Thymus (tissue), 11 donors: ENCODE data around the gene ARHGEF19. TPM values are rescaled to one million over a fixed set of nuclear protein-coding genes. Genes with fewer than 3 reads are reported as not detected.

Source experiments
- DNase-seq, 9 donors: peaks; one replicate each; pipeline ENCODE4 v3.0.0-alpha.2; 2013; ENCODE audit warnings: low spot score in 9 of 9, low read depth in 6 of 9, missing footprints in 1 of 9
- H3K27ac ChIP-seq, 2 donors: one replicate each; pipeline ENCODE4 v1.5.1; 2013; ENCODE audit warnings: control low read depth in 1 of 2, low read depth in 1 of 2, low read length in 1 of 2, mild to moderate bottlenecking in 1 of 2, moderate library complexity in 1 of 2
- H3K27me3 ChIP-seq, 2 donors: one replicate each; pipeline ENCODE4 v1.5.1; 2013; ENCODE audit warnings: low read length in 1 of 2; ENCODE audit not compliant: control insufficient read depth in 2 of 2, insufficient read depth in 1 of 2
- H3K36me3 ChIP-seq, 2 donors: one replicate each; pipeline ENCODE4 v1.5.1; 2013; ENCODE audit warnings: low read length in 1 of 2, mild to moderate bottlenecking in 1 of 2, moderate library complexity in 1 of 2; ENCODE audit not compliant: control insufficient read depth in 2 of 2, insufficient read depth in 2 of 2
- H3K4me1 ChIP-seq, 2 donors: one replicate each; pipeline ENCODE4 v1.5.1; 2013; ENCODE audit warnings: low read length in 2 of 2; ENCODE audit not compliant: control insufficient read depth in 2 of 2, insufficient read depth in 2 of 2
- H3K4me3 ChIP-seq, 2 donors: one replicate each; pipeline ENCODE4 v1.5.1; 2013; ENCODE audit warnings: low read length in 2 of 2, control low read depth in 1 of 2, mild to moderate bottlenecking in 1 of 2
- H3K9me3 ChIP-seq, 2 donors: one replicate each; pipeline ENCODE4 v1.5.1; 2013; ENCODE audit warnings: low read length in 1 of 2, mild to moderate bottlenecking in 1 of 2; ENCODE audit not compliant: control insufficient read depth in 2 of 2, insufficient read depth in 1 of 2
- WGBS: extraction: QIAGEN DNeasy Blood & Tissue Kit; methylation state at CpG from one replicate; pipeline ENCODE4 v1.1.7; 2013; 5-methylcytosine and 5-hydroxymethylcytosine counted together
- polyA plus RNA-seq: library from polyadenylated mRNA; stranded (reverse); fragments of 200-250 nt; gene quantifications from one replicate; pipeline ENCODE4 v1.2.3, GENCODE V29; 2013
- total RNA-seq: library from RNA; stranded (reverse); fragments of 120-200 nt; gene quantifications from one replicate; pipeline ENCODE4 v1.2.4, GENCODE V29; 2013
- donor health status: healthy.

ARHGEF19 gene
- total and polyA plus RNA-seq, 2 donors = 2.2 to 9.6 TPM

GRCh38 chr1:16153999-16154673, 58.3 kb downstream of the ARHGEF19 start:
- Histone ChIP-seq H3K27me3 (peaks cover 41 to 69% of the 10 kb centered on the region in 2 donors), H3K4me1 (peaks cover 62 to 96% of the 10 kb centered on the region in 2 donors), H3K4me3 (peak overlapping the region; percentile 13 to 18), H3K36me3 (no peaks in the 10 kb centered on the region), H3K27ac (no peak overlapping the region), H3K9me3 (peaks cover 0 to 25% of the 10 kb centered on the region in 2 donors)
- DNase-seq = peak in 1 of 9 donors; percentile 43
- WGBS = 25% methylated on average over 17 of the region's 17 CpGs

- Histone ChIP-seq H3K4me3 (peak overlapping the region in 1 of 2 donors; percentile 18), H3K4me1 (peaks cover 62 to 91% of the 10 kb centered on the region in 2 donors), H3K36me3 (peaks cover 0 to under 1% of the 10 kb centered on the region in 2 donors), H3K27ac (no peak overlapping the region), H3K27me3 (peaks cover 41 to 67% of the 10 kb centered on the region in 2 donors), H3K9me3 (peaks cover 0 to 25% of the 10 kb centered on the region in 2 donors)
- DNase-seq = peak in 1 of 9 donors; percentile 21
- WGBS = 82% methylated on average over 13 of the region's 13 CpGs
Measured at GRCh38 chr1:16153096-16153998, 59.1 kb downstream of the ARHGEF19 start.

- peak in 1 of 9 donors; percentile 20 for DNase-seq
- peak overlapping the region in 1 of 2 donors; percentile 21 for H3K27ac ChIP-seq
- H3K27me3 ChIP-seq = peaks cover 41 to 64% of the 10 kb centered on the region in 2 donors
- H3K4me1 ChIP-seq = peaks cover 58 to 84% of the 10 kb centered on the region in 2 donors
- H3K36me3 ChIP-seq = peaks cover 0 to 3% of the 10 kb centered on the region in 2 donors
- H3K4me3 ChIP-seq = no peak overlapping the region
- WGBS = 80% methylated on average over 16 of the region's 16 CpGs
- H3K9me3 ChIP-seq = peaks cover 0 to 25% of the 10 kb centered on the region in 2 donors
Measured at GRCh38 chr1:16152481-16153087, 59.9 kb downstream of the ARHGEF19 start.

- Histone ChIP-seq H3K27ac (no peak overlapping the region), H3K4me1 (peaks cover 53 to 83% of the 10 kb centered on the region in 2 donors), H3K9me3 (peaks cover 0 to 25% of the 10 kb centered on the region in 2 donors), H3K27me3 (peaks cover 42 to 59% of the 10 kb centered on the region in 2 donors), H3K36me3 (peaks cover 0 to 3% of the 10 kb centered on the region in 2 donors), H3K4me3 (no peak overlapping the region)
- 94% methylated on average over 4 of the region's 4 CpGs for WGBS
- DNase-seq = no peak
Measured at GRCh38 chr1:16151995-16152384, 60.5 kb downstream of the ARHGEF19 start.

GRCh38 chr1:16151196-16151994, 61.1 kb downstream of the ARHGEF19 start:
- peak in 1 of 9 donors; percentile 55 for DNase-seq
- Histone ChIP-seq H3K36me3 (peaks cover 0 to 3% of the 10 kb centered on the region in 2 donors), H3K9me3 (peaks cover 0 to 21% of the 10 kb centered on the region in 2 donors), H3K4me3 (no peak overlapping the region), H3K27ac (no peak overlapping the region), H3K4me1 (peaks cover 48 to 83% of the 10 kb centered on the region in 2 donors), H3K27me3 (peaks cover 40 to 58% of the 10 kb centered on the region in 2 donors)
- 23% methylated on average over 9 of the region's 9 CpGs for WGBS

- H3K27me3 ChIP-seq = peaks cover 34 to 58% of the 10 kb centered on the region in 2 donors
- H3K4me3 ChIP-seq = no peak overlapping the region
- H3K27ac ChIP-seq = no peak overlapping the region
- peaks cover 0 to 3% of the 10 kb centered on the region in 2 donors for H3K36me3 ChIP-seq
- H3K4me1 ChIP-seq = peaks cover 44 to 85% of the 10 kb centered on the region in 2 donors
- no peak for DNase-seq
- 90% methylated on average over 6 of the region's 6 CpGs for WGBS
- peaks cover 0 to 16% of the 10 kb centered on the region in 2 donors for H3K9me3 ChIP-seq
Measured at GRCh38 chr1:16150508-16150907, 61.9 kb downstream of the ARHGEF19 start.

GRCh38 chr1:16149702-16150488, 62.6 kb downstream of the ARHGEF19 start:
- WGBS = 87% methylated on average over 12 of the region's 12 CpGs
- H3K27ac ChIP-seq = no peak overlapping the region
- peaks cover 28 to 58% of the 10 kb centered on the region in 2 donors for H3K27me3 ChIP-seq
- H3K9me3 ChIP-seq = peaks cover 0 to 10% of the 10 kb centered on the region in 2 donors
- H3K36me3 ChIP-seq = peaks cover 0 to 3% of the 10 kb centered on the region in 2 donors
- peaks cover 41 to 85% of the 10 kb centered on the region in 2 donors for H3K4me1 ChIP-seq
- DNase-seq = peak in 1 of 9 donors; percentile 21
- H3K4me3 ChIP-seq = no peak overlapping the region
